ENCODE data around the gene SIRPD. TPM values are rescaled to one million over a fixed set of nuclear protein-coding genes. Genes with fewer than 3 reads are reported as not detected.

Gene SIRPD
- total RNA-seq, 2 donors from 2014 or later, result not detected

GRCh38 chr20:1563598-1563997 is 6.1 kb upstream of the SIRPD start:
- no peaks in the 10 kb centered on the region for H3K36me3 ChIP-seq (replicated peaks in 1 of 2; ENCODE audit: insufficient read depth in 1 of 2, low read depth in 2 of 2)
- ATAC-seq (no peak), DNase-seq (no peak)
- H3K9me3 ChIP-seq, result no peaks in the 10 kb centered on the region
- no peaks in the 10 kb centered on the region for H3K4me1 ChIP-seq
- no peak overlapping the region for H3K27ac ChIP-seq
- no peak overlapping the region for H3K4me3 ChIP-seq
- WGBS, 2 donors, result 73 to 81% methylated on average over 2 of the region's 2 CpGs
- no peak for TF ChIP-seq CTCF (IDR thresholded peaks at IDR 0.05)
- no peak for TF ChIP-seq POLR2A (IDR thresholded peaks at IDR 0.05)
- H3K27me3 ChIP-seq, result peaks cover 0 to 4% of the 10 kb centered on the region in 2 donors
- intact Hi-C loops (cut with DNase I), result no loop called here

- Histone ChIP-seq H3K9me3 (no peaks in the 10 kb centered on the region), H3K36me3 (replicated peaks in 1 of 2; ENCODE audit: insufficient read depth in 1 of 2, low read depth in 2 of 2) (no peaks in the 10 kb centered on the region), H3K27ac (no peak overlapping the region), H3K4me1 (no peaks in the 10 kb centered on the region), H3K4me3 (no peak overlapping the region), H3K27me3 (peaks cover 0 to 4% of the 10 kb centered on the region in 2 donors)
- intact Hi-C loops (cut with DNase I), result no loop called here
- DNase-seq (no peak), ATAC-seq (no peak)
- WGBS, 2 donors, result 42 to 59% methylated on average over 2 of the region's 2 CpGs
- no peak for TF ChIP-seq POLR2A (IDR thresholded peaks at IDR 0.05)
- TF ChIP-seq CTCF (IDR thresholded peaks at IDR 0.05), result no peak
Observed at GRCh38 chr20:1562622-1563021, 5.1 kb upstream of the SIRPD start.

GRCh38 chr20:1561350-1561749 is 3.8 kb upstream of the SIRPD start:
- intact Hi-C loops (cut with DNase I), result no loop called here
- peaks cover 0 to 4% of the 10 kb centered on the region in 2 donors for H3K27me3 ChIP-seq
- H3K9me3 ChIP-seq, result no peaks in the 10 kb centered on the region
- H3K36me3 ChIP-seq (replicated peaks in 1 of 2; ENCODE audit: insufficient read depth in 1 of 2, low read depth in 2 of 2), result no peaks in the 10 kb centered on the region
- ATAC-seq (no peak), DNase-seq (no peak)
- H3K27ac ChIP-seq, result no peak overlapping the region
- WGBS, 2 donors, result 50 to 56% methylated on average over 2 of the region's 2 CpGs
- H3K4me3 ChIP-seq, result no peak overlapping the region
- H3K4me1 ChIP-seq, result no peaks in the 10 kb centered on the region
- no peak for TF ChIP-seq POLR2A (IDR thresholded peaks at IDR 0.05)
- no peak for TF ChIP-seq CTCF (IDR thresholded peaks at IDR 0.05)

- ATAC-seq, result no peak
- intact Hi-C loops (cut with DNase I), result no loop called here
Observed at GRCh38 chr20:1555952-1556351, 1.6 kb downstream of the SIRPD start.

More at GRCh38 chr20:1555952-1556351, 1.6 kb downstream of the SIRPD start:
- no peak for DNase-seq
- TF ChIP-seq POLR2A (IDR thresholded peaks at IDR 0.05) (no peak), CTCF (IDR thresholded peaks at IDR 0.05) (no peak)
- Histone ChIP-seq H3K9me3 (no peaks in the 10 kb centered on the region), H3K4me3 (no peak overlapping the region), H3K27me3 (no peaks in the 10 kb centered on the region), H3K4me1 (no peaks in the 10 kb centered on the region), H3K36me3 (replicated peaks in 1 of 2; ENCODE audit: insufficient read depth in 1 of 2, low read depth in 2 of 2) (no peaks in the 10 kb centered on the region), H3K27ac (no peak overlapping the region)

Measured in body of pancreas (tissue), 4 donors.